OCI-LY7 (cell line): Measurements from ENCODE around the gene RBBP8NL. TPM values are rescaled to one million over a fixed set of nuclear protein-coding genes. Genes with fewer than 3 reads are reported as not detected.
"Not testable (repeated sequence)": the region's sequence is repeated elsewhere in the genome, so short reads cannot be mapped to it uniquely, and the experiment has no call there.

Source experiments
- BruUV-seq: library from RNA; stranded (reverse); fragments of 400-500 nt; replicated peaks from 2 replicates; lab custom pipeline; 2021; lab: Mats Ljungman, UMichigan
- CTCF ChIA-PET: fragments of 300-600 bp; sonication (Branson Sonifier 250); formaldehyde crosslinking; loops from one replicate; lab custom pipeline; 2022; ENCODE audit warnings: antibody characterized with exemption; ENCODE audit not compliant: unreplicated experiment; lab: Charles Lee
- POLR2A ChIA-PET: fragments of 300-600 bp; sonication (Branson Sonifier 250); formaldehyde crosslinking; loops from one replicate; lab custom pipeline; 2022; ENCODE audit warnings: antibody characterized with exemption; lab: Charles Lee
- DNase-seq: peaks from one replicate; pipeline ENCODE4 v3.0.0-alpha.2; 2015; ENCODE audit warnings: low spot score
- H2AFZ ChIP-seq: fragments of 200-600 bp; sonication (generic), shearing (Covaris generic); 2 replicates; pipeline ENCODE4 v1.6.1; 2014; ENCODE audit warnings: mild to moderate bottlenecking, antibody characterized with exemption, low read length, moderate library complexity
- H3K27ac ChIP-seq: fragments of 200-600 bp; sonication (generic); 2 replicates; pipeline ENCODE4 v1.5.1; 2014; ENCODE audit warnings: mixed run types, low read depth, mild to moderate bottlenecking, moderate library complexity, low read length, inconsistent platforms; ENCODE audit not compliant: poor library complexity, severe bottlenecking
- H3K36me3 ChIP-seq: fragments of 200-600 bp; sonication (generic); 2 replicates; pipeline ENCODE4 v1.6.1; 2014; ENCODE audit warnings: mild to moderate bottlenecking, antibody characterized with exemption, low read length, moderate library complexity, mixed read lengths; ENCODE audit not compliant: insufficient read depth
- H3K4me1 ChIP-seq: fragments of 200-600 bp; sonication (generic); 2 replicates; pipeline ENCODE4 v1.5.1; 2014; ENCODE audit warnings: mild to moderate bottlenecking, low read length; ENCODE audit not compliant: insufficient read depth, poor library complexity, severe bottlenecking
- H3K4me2 ChIP-seq: fragments of 200-600 bp; sonication (generic); 2 replicates; pipeline ENCODE4 v1.6.1; 2014; ENCODE audit warnings: mild to moderate bottlenecking, low read length
- H3K4me3 ChIP-seq: fragments of 200-600 bp; sonication (generic); 2 replicates; pipeline ENCODE4 v1.5.1; 2014; ENCODE audit warnings: mild to moderate bottlenecking, low read depth, low read length; ENCODE audit not compliant: poor library complexity, severe bottlenecking
- H3K79me2 ChIP-seq: fragments of 200-600 bp; sonication (generic); 2 replicates; pipeline ENCODE4 v1.6.1; 2016; ENCODE audit warnings: low read depth, mild to moderate bottlenecking, low read length, moderate library complexity, mixed read lengths; ENCODE audit not compliant: insufficient read depth
- H3K9me2 ChIP-seq: fragments of 200-600 bp; sonication (generic); 2 replicates; pipeline ENCODE4 v1.6.1; 2016; ENCODE audit warnings: mild to moderate bottlenecking, low read length, mixed read lengths; ENCODE audit not compliant: insufficient read depth
- H3K9me3 ChIP-seq: fragments of 200-600 bp; sonication (generic); 2 replicates; pipeline ENCODE4 v1.6.1; 2014; ENCODE audit warnings: mild to moderate bottlenecking, mixed run types, low read length, mixed read lengths
- H4K20me1 ChIP-seq: fragments of 200-600 bp; sonication (generic); 2 replicates; pipeline ENCODE4 v1.6.1; 2014; ENCODE audit warnings: mild to moderate bottlenecking, antibody characterized with exemption, low read length, moderate library complexity, mixed read lengths; ENCODE audit not compliant: insufficient read depth
- CTCF ChIP-seq: fragments of 200-600 bp; sonication (generic); conservative IDR thresholded peaks from 2 replicates; pipeline ENCODE4 v1.5.1; 2014; ENCODE audit warnings: mild to moderate bottlenecking, antibody characterized with exemption, low read length, moderate library complexity, mixed read lengths
- EZH2phosphoT487 ChIP-seq: fragments of 200-600 bp; sonication (generic); IDR thresholded peaks from 2 replicates; pipeline ENCODE4 v1.6.1; 2018; ENCODE audit warnings: low read depth, borderline replicate concordance, mild to moderate bottlenecking, mixed run types, antibody characterized with exemption, low read length, moderate library complexity, mixed read lengths
- intact Hi-C: fragments of 100-400 bp; cut with micrococcal nuclease; formaldehyde crosslinking; loops from one replicate; pipeline ENCODE4 v1.10.0; 2022; ENCODE audit not compliant: unreplicated experiment
- total RNA-seq, 2 experiments: library from RNA; depleted of rRNA in 1 of 2; stranded (reverse); fragments of >200 nt in 1 of 2; shearing (Covaris generic) in 1 of 2; gene quantifications; 2 replicates each; pipeline ENCODE4 v1.2.3, GENCODE V29; 2014 to 2022

Gene RBBP8NL
- total RNA-seq, 2 experiments from 2014 or later = not detected

- no peaks in the 10 kb centered on the region for H3K4me1 ChIP-seq
- no peak for TF ChIP-seq EZH2phosphoT487
- no peak for TF ChIP-seq CTCF
- no peak overlapping the region for H3K27ac ChIP-seq
- no peaks in the 10 kb centered on the region for H3K9me2 ChIP-seq
- H3K4me3 ChIP-seq = no peak overlapping the region
- POLR2A ChIA-PET = no interaction called here
- no peak for DNase-seq
- BruUV-seq = no TSS peak
- no peaks in the 10 kb centered on the region for H3K79me2 ChIP-seq
- intact Hi-C loops = no loop called here
- CTCF ChIA-PET = no interaction called here
- no peaks in the 10 kb centered on the region for H4K20me1 ChIP-seq
- H3K36me3 ChIP-seq = no peaks in the 10 kb centered on the region
- no peak overlapping the region for H3K4me2 ChIP-seq
- H2AFZ ChIP-seq = no peak overlapping the region
- H3K9me3 ChIP-seq = no peaks in the 10 kb centered on the region
Measured at GRCh38 chr20:62428396-62429295, 1.3 kb upstream of the RBBP8NL start.

- CTCF ChIA-PET = no interaction called here
- no peak for DNase-seq
- H3K36me3 ChIP-seq = no peaks in the 10 kb centered on the region
- H4K20me1 ChIP-seq = no peaks in the 10 kb centered on the region
- H2AFZ ChIP-seq = no peak overlapping the region
- H3K9me3 ChIP-seq = no peaks in the 10 kb centered on the region
- POLR2A ChIA-PET = no interaction called here
- TF ChIP-seq EZH2phosphoT487 = no peak
- no peak for TF ChIP-seq CTCF
- H3K27ac ChIP-seq = no peak overlapping the region
- intact Hi-C loops = no loop called here
- no peak overlapping the region for H3K4me2 ChIP-seq
- no peaks in the 10 kb centered on the region for H3K4me1 ChIP-seq
- no peaks in the 10 kb centered on the region for H3K79me2 ChIP-seq
- no TSS peak for BruUV-seq
- H3K4me3 ChIP-seq = no peak overlapping the region
- H3K9me2 ChIP-seq = no peaks in the 10 kb centered on the region
Measured at GRCh38 chr20:62428002-62428372, 648 bp upstream of the RBBP8NL start.

GRCh38 chr20:62426699-62427131 is 624 bp downstream of the RBBP8NL start:
- no peaks in the 10 kb centered on the region for H3K79me2 ChIP-seq
- POLR2A ChIA-PET = no interaction called here
- no peaks in the 10 kb centered on the region for H3K9me3 ChIP-seq
- intact Hi-C loops = no loop called here
- no peak overlapping the region for H3K27ac ChIP-seq
- TF ChIP-seq CTCF (no peak), EZH2phosphoT487 (no peak)
- DNase-seq = no peak
- H4K20me1 ChIP-seq = no peaks in the 10 kb centered on the region
- H3K36me3 ChIP-seq = no peaks in the 10 kb centered on the region
- H3K9me2 ChIP-seq = no peaks in the 10 kb centered on the region
- no peak overlapping the region for H3K4me3 ChIP-seq
- H2AFZ ChIP-seq = no peak overlapping the region
- no peak overlapping the region for H3K4me2 ChIP-seq
- CTCF ChIA-PET = no interaction called here
- H3K4me1 ChIP-seq = no peaks in the 10 kb centered on the region
- BruUV-seq = no TSS peak

- H4K20me1 ChIP-seq, BruUV-seq, H3K27ac ChIP-seq, H3K79me2 ChIP-seq, H3K4me2 ChIP-seq, CTCF ChIA-PET, POLR2A ChIA-PET, H3K9me2 ChIP-seq, H3K4me3 ChIP-seq, H3K36me3 ChIP-seq, H3K9me3 ChIP-seq, H3K4me1 ChIP-seq, intact Hi-C loops, DNase-seq, H2AFZ ChIP-seq: not testable (repeated sequence)
Measured at GRCh38 chr20:62426059-62426348, 1.3 kb downstream of the RBBP8NL start.
